NT2/D1 (cell line): ENCODE results near the gene SETDB2.

Experiments
- YY1 ChIP-seq: IDR thresholded peaks from 2 replicates; pipeline ENCODE4 v1.6.1; 2011; ENCODE audit not compliant: insufficient read length, insufficient read depth
- ZNF274 ChIP-seq: IDR thresholded peaks from 2 replicates; pipeline ENCODE4 v1.6.1; 2011; ENCODE audit warnings: mild to moderate bottlenecking, low read depth, low read length

- TF ChIP-seq ZNF274 (no peak), YY1 (no peak)
Measured at GRCh38 chr13:49418206-49418605, 25.9 kb upstream of the SETDB2 start.
